Heart left ventricle (tissue), 13 donors: ENCODE data around the gene GDPD4.

Experiments
- CTCF ChIP-seq, 12 donors: fragments of 200-600 bp; sonication (generic) in 4 of 12; IDR thresholded peaks; one replicate each; pipeline versions ENCODE4 v1.5.0 to v1.8.0; 2018 to 2022; ENCODE audit warnings: antibody characterized with exemption in 12 of 12, mild to moderate bottlenecking in 5 of 12
- POLR2A ChIP-seq, 2 donors: fragments of 450-650 bp; IDR thresholded peaks; one replicate each; pipeline ENCODE4 v1.6.1; 2017; ENCODE audit warnings: antibody characterized with exemption in 2 of 2, mild to moderate bottlenecking in 2 of 2, moderate library complexity in 2 of 2
- donor health status: ischemic (EF 13 %, LVEDD 7.1; RV severe dilation, severe dysfunction).
- donor health status: DM: no; HTN: yes; CAD: no.
- donor health status: DM: no; HTN: no; CAD: no.
- donor health status: ischemic (EF 25% LVEDD 6.9; RV normal size, moderate dysfunction).
- donor health status: ischemic (EF 25% LVEDD 5.7; RV mildly dilated, moderate dysfunction).
- donor health status: ischemic (EF 35%, LVEDD 5.7; RV mildly dilated, moderate dysfunction).
- donor health status: nonischemic (EF 11% LVEDD 7.7; RV severe dilation, severe dysfunction).
- donor health status: DM: yes; HTN: yes; CAD: no.
- donor health status: PGD.
- donor health status: ischemic (EF 29% LVEDD 5.4; RV normal size, mild dysfunction).
- donor health status: nonischemic (EF 23%, LVEDD 6.1; RV moderate dilation, normal function).

- TF ChIP-seq POLR2A (IDR thresholded peaks at IDR 0.05) (no peak), CTCF (IDR thresholded peaks at IDR 0.05) (no peak)
Measured at GRCh38 chr11:77346906-77347603, 45.6 kb upstream of the GDPD4 start.
